HT1080 (cell line): ENCODE results near the gene PPCDC. TPM values are rescaled to one million over a fixed set of nuclear protein-coding genes. Genes with fewer than 3 reads are reported as not detected.

ENCODE experiments used
- DNase-seq: peaks from one replicate; pipeline ENCODE4 v3.0.0-alpha.2; 2015; ENCODE audit warnings: low read depth
- polyA plus RNA-seq, 2 experiments: library from polyadenylated mRNA; depleted of rRNA; stranded (reverse); fragments of >200 nt; gene quantifications; 2 replicates each; pipeline ENCODE4 v1.2.3, GENCODE V29; 2015
- total RNA-seq: library from RNA; depleted of rRNA; stranded (reverse); fragments of >200 nt; shearing (Covaris generic); gene quantifications from 2 replicates; pipeline ENCODE4 v1.2.3, GENCODE V29; 2014; rRNA removed

PPCDC gene, protein sequence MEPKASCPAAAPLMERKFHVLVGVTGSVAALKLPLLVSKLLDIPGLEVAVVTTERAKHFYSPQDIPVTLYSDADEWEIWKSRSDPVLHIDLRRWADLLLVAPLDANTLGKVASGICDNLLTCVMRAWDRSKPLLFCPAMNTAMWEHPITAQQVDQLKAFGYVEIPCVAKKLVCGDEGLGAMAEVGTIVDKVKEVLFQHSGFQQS
- total RNA-seq = 13.4 and 15.8 TPM in 2 replicates
- 16.0 and 17.2 TPM in 2 replicates for polyA plus RNA-seq (2015; cell fraction: cytosol; rRNA removed)
- polyA plus RNA-seq (2015; cell fraction: nucleus; rRNA removed) = 15.5 and 22.0 TPM in 2 replicates

GRCh38 chr15:75023181-75023871 lies at the start of gene PPCDC:
Gene PPCDC, plus strand, starts transcription at chr15:75023590. Its CDS starts 4,729 bp downstream, at chr15:75028319.
- DNase-seq = peak; percentile 94

DNA sequence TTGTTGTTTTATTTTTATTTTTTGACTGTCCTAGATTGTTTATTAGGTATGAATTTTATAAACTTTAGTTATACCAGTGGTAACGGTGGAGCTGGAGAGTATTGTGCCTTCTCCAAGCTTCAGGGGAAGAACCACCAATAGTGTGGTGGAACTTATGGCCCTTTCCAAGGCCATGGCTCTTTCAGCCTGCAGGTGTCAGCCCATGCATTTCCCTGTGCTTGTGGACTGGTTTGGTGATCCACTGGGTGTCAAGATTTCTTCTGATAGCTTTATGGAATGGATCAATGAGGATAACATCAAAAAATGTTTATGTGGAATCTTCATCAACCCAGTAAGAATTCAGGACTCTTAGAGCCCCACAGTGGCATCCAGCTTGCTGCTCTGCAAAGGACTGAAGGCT lies 47.2 kb upstream of the PPCDC start:
- no peak for DNase-seq

GRCh38 chr15:74977599-74977998 lies 45.8 kb upstream of the PPCDC start:
- peak; percentile 34 for DNase-seq

DNA sequence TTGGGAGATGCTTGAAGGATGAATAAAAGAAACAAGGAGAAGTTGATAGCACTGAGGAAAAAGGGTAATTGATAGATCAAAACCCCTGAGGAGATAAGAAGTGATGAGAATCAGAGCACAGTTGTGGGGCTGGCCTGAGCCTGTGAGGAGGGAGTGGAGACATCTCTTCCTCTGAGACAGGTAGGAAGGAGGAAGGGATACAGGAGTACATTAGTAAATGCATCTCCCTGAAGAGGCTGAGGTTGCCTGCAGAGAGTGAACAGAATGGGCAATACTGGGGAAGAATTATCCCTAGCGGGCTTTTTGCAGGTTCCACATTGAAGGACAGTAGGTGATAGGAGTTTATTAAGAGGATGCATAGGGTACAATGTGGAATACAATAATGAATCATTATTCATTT lies 45.3 kb upstream of the PPCDC start:
- no peak for DNase-seq

- peak; percentile 67 for DNase-seq
Observed at GRCh38 chr15:74978503-74978902, 44.9 kb upstream of the PPCDC start.

GRCh38 chr15:74982183-74982582 lies 41.2 kb upstream of the PPCDC start:
- no peak for DNase-seq

GRCh38 chr15:74983725-74984231 lies 39.6 kb upstream of the PPCDC start:
- DNase-seq = peak; percentile 91

DNA sequence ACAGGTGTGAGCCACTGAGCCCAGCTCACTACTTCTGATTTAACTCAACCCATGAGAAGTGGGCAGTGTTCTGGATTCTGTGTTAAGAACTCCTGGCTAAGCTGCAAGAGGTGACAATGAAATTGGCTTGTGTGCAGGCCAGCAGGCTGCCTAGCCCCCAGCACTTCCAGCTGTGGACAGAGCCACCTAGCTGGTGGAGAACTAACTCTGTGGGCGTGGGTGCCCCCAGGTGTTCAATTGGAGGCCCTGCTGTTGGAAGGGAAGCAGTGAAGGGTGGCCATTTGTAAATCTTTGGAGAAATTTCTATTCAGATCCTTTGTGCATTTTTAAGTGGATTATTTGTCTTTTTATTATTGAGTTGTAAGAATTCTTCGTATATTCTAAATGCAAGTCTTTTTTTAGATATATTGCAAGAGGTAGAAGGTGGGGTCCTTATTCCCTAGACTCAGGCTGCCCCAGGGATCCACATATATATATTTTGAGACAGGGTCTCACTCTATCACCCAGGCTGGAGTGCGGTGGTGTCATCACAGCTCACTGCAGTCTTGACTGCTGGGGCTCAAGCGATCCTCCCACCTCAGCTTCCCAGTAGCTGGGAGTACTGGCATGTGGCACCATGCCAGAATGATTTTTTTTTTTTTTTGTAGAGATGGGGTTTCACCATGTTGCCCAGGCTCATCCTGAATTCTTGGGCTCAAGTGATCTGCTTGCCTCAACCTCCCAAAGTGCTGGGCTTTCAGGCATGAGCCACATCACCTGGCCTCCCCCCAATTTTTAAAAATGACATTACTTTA lies 35.2 kb upstream of the PPCDC start:
- peak; percentile 65 for DNase-seq

- no peak for DNase-seq
Observed at GRCh38 chr15:74989527-74989926, 33.9 kb upstream of the PPCDC start.

- DNase-seq = no peak
Observed at GRCh38 chr15:74992619-74993018, 30.8 kb upstream of the PPCDC start.

DNA sequence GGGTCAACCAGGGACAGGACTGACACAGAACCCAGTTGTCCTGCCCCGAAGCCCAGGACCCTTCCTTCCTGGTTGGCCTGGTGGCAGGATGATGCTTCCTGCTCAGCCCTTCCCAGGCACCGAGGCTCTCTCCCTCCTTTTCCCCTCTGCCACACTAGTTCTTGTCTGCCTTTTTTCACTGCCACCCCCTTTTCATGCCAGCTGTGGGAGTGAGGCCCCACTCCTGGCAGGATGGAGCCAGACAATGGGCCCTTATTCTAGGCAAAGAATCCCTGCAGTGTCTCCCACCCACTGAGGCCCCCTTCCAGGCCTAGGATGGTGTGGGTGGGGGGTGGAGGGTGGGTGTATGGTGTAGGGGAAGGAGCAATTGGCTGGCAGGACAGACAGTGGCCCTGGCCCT lies 29.2 kb upstream of the PPCDC start:
- no peak for DNase-seq

DNA sequence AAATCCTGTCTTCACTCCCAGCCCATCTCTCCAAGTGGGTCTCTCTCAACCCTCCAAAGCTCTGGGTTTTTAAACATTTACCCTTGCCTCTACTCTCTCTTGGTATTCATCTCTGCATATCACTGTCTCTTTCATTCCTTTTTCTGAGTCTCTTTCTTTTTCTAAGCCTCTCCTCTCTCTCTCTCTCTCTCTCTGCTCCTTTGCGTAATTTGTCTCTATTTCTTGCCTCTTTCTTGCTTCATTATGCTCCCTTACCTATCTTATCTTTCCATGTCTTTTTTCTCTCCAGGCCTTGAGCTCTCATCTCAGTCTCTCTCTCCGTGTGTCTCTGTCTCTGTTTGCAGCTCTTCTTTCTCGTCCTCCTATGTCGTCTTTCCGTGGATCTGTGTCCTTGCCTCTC lies 28.7 kb upstream of the PPCDC start:
- no peak for DNase-seq

DNA sequence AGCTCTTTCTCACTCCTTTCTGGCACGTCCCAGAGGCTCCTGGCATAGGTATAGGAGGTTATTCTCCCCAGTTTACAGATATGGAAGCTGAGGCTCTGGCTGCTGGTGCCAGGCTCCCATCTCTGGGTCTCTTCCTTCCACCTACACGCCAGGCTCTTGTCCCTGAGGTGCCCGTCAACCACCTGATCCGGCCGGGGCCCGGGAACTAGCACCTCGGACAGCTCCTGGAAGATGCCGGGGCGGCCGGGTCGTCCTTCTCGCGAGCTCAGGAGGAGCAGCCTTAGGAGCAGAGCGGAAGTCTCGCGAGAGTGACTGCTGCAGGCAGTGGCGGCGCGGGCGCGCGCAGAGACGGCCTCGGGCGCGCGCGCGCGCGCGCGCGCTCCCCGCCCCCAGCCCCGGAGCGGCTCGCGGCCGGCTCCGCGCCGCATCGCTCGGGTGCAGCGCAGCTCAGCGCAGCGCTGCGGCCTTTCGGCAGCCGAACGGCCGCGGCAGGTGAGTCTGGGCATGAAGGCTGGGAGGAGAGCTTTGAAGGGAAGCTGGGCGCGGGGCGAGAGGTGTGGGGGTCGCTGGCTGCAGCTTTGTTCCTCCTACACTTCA lies 28.1 kb upstream of the PPCDC start, which contains the start of gene SCAMP5:
Gene SCAMP5, plus strand, starts transcription at position 382 of the 597 bp plus-strand sequence. CDS start 16,277 bp downstream, outside the sequence.
- DNase-seq = peak; percentile 81

DNA sequence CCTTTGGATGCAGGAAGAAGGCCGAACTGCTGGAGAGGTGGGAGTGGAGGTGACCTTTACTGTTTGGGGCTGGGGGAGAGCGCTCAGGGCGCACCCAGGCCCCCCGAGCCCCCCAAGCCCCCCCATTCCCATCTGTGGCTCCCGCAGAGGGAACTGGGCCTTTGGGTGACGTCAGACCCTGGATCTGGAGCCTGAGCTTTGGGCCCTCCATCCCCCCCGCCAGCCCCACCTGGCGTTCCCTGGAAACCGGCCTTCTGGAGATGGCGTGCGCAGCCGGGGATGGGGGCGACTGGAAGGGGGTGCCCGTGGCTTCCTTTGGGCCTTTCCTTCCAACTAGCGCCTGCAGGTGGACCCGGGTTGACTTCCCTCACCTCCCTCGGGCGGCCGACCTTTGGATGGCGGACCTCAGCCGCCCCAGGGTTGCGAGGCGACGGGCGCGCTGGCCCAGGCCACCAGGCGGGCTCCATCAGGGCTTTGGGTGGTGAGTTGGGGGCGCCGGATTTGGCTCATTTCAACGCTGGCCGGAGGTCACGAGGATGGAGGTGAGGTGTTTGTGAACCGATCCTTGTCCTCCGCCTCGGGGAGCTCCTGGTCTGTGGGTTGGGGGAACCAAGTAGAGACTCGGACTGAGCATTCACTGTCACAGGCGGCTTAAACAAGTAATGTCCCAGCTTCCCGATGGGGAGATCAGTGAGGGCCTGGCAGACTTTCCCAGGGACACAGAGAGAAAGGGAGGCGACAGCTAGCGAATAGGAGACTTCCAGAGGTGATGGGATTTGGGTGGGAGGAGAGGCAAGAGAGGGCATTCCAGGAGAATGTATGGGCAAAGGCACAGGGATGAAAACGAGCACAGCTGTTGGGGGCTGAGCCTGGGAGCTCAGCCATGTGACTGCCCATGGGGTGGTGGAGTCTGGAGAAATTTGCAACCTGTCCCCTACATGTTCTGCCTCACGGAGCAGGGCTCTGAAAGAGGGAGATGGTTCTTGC lies 27.3 kb upstream of the PPCDC start:
- DNase-seq = no peak

DNA sequence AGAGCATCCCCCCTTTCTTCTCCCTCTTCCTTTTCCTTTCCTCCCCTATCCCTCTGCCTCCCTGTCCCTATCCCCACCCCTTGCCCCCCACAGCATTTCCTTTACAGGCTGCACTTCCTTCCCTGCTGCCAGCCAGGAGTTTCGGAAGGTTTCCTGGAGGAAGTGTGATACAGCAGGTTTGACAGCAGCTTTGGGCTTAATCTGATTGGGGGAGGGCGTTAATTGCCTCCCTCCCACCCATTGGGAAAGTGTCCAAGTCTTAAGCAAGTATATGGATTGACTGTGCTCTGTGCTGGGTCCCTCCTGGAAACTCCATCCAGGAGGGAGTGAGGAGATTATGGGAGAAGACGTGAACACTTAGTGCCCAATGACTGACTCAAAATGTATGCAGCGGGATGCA lies 26.2 kb upstream of the PPCDC start:
- DNase-seq = no peak

GRCh38 chr15:74997543-74997942 lies 25.8 kb upstream of the PPCDC start:
- no peak for DNase-seq

GRCh38 chr15:75001310-75001709 lies 22.1 kb upstream of the PPCDC start:
- no peak for DNase-seq

GRCh38 chr15:75002398-75002797 lies 21.0 kb upstream of the PPCDC start:
- no peak for DNase-seq

- no peak for DNase-seq
Observed at GRCh38 chr15:75007216-75007615, 16.2 kb upstream of the PPCDC start.

- no peak for DNase-seq
Observed at GRCh38 chr15:75008221-75008625, 15.2 kb upstream of the PPCDC start.
